Cardiac fibroblast (primary cell): ENCODE measurements around the gene NFATC1.

ENCODE experiments used
- DNase-seq, 2 donors: peaks; one replicate each; pipeline versions ENCODE4 v3.0.0 to v3.0.0-alpha.2; 2010; ENCODE audit warnings: low read depth in 2 of 2
- H3K4me3 ChIP-seq, 2 donors: replicated peaks in 1 of 2; 1 replicate in 1 of 2; 2 replicates in 1 of 2; pipeline ENCODE4 v1.5.1; 2011; ENCODE audit warnings: low read depth in 2 of 2, low read length in 2 of 2, mild to moderate bottlenecking in 2 of 2, moderate library complexity in 1 of 2
- CTCF ChIP-seq: IDR thresholded peaks from one replicate; pipeline ENCODE4 v1.5.1; 2011; ENCODE audit warnings: low read depth, mild to moderate bottlenecking, low read length, inconsistent platforms

NFATC1 gene

DNA sequence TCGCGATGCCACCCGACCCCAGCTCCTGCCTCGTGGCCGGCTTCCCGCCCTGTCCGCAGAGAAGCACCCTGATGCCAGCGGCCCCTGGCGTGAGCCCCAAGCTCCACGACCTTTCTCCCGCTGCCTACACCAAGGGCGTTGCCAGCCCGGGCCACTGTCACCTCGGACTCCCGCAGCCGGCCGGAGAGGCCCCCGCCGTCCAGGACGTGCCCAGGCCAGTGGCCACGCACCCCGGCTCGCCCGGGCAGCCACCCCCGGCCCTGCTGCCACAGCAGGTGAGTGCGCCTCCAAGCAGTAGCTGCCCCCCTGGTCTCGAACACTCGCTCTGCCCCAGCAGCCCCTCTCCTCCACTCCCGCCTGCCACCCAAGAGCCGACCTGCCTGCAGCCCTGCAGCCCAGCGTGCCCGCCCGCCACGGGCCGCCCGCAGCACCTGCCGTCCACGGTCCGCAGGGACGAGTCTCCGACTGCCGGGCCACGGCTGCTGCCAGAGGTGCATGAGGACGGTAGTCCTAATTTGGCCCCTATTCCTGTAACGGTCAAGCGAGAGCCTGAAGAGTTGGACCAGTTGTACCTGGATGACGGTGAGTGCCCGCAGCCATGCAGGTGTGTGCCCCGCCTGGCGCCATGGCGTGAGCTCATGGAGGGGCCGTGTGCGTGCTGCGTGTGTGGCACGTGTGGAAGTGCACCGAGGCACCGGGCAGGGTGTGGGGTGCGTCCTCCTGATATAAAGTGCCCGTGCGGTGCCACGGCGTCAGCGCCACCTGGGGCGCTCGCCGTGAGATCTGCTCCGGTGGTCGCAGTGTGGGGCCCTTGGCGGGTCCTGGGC, 90.8 kb downstream of the NFATC1 start:
- no peak for TF ChIP-seq CTCF
- no peak for DNase-seq
- no peak overlapping the region for H3K4me3 ChIP-seq

- TF ChIP-seq CTCF, result no peak
- no peak for DNase-seq
- H3K4me3 ChIP-seq, result no peak overlapping the region
These were observed 91.6 kb downstream of the NFATC1 start for GRCh38 chr18:79487183-79487800.

- H3K4me3 ChIP-seq, result no peak overlapping the region
- TF ChIP-seq CTCF, result no peak
- no peak for DNase-seq
These were observed 92.1 kb downstream of the NFATC1 start for GRCh38 chr18:79487801-79488201.

- DNase-seq, result no peak
- no peak for TF ChIP-seq CTCF
- H3K4me3 ChIP-seq, result no peak overlapping the region
These were observed 92.8 kb downstream of the NFATC1 start for GRCh38 chr18:79488311-79489050.

- no peak overlapping the region for H3K4me3 ChIP-seq
- DNase-seq, result no peak
- no peak for TF ChIP-seq CTCF
These were observed 93.5 kb downstream of the NFATC1 start for GRCh38 chr18:79489051-79489898.

- H3K4me3 ChIP-seq, result no peak overlapping the region
- TF ChIP-seq CTCF, result no peak
- DNase-seq, result no peak
These were observed 94.3 kb downstream of the NFATC1 start for GRCh38 chr18:79489899-79490625.
